Measurements from ENCODE around the gene NMRAL1.

- TF ChIP-seq EZH2 (IDR thresholded peaks at IDR 0.05; ENCODE audit: insufficient read depth, poor library complexity, severe bottlenecking) (no peak), EZH2phosphoT487 (IDR thresholded peaks at IDR 0.05; ENCODE audit: insufficient read depth, low read depth) (no peak)
Measured at GRCh38 chr16:4501071-4501478, 26.6 kb upstream of the NMRAL1 start.
